ENCODE data around the gene OSBPL2. TPM values are rescaled to one million over a fixed set of nuclear protein-coding genes. Genes with fewer than 3 reads are reported as not detected.

OSBPL2 gene
- total RNA-seq, 4 donors from 2014 or later = 52.8 to 86.7 (median 64.2) TPM

DNA sequence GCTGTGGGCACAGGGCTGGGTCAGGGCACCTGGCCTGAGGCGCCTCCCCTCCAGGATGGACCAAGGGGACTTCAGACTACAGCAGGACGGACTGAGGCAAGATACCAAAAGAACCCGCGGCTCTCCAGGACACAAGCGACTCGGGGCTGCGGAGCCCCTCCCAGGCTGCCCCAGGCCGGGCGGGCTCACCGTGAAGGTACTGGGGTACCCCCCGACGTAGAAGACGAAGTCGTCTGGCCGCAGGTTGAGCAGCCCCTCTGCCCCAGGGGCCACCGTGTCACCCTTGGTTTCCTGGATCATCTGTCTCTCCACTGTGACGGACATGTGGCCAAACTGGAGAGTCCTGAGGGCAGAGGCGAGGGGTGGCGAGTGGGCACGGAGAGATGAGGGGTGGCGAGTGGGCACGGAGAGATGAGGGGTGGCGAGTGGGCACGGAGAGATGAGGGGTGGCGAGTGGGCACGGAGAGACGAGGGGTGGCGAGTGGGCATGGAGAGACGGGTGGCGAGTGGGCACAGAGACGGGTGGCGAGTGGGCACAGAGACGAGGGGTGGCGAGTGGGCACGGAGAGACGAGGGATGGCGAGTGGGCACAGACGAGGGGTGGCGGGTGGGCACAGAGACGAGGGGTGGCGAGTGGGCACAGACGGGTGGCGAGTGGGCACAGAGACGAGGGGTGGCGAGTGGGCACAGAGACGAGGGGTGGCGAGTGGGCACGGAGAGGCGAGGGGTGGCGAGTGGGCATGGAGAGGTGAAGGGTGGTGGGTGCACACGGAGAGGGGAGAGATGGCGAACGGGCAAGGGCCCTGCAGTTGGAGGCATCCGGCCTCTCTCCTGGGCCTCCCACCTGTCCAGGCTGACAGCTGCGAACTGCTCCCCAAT is 75.4 kb downstream of the OSBPL2 start:
- peaks cover 0 to 63% (median 0%) of the 10 kb centered on the region in 3 donors for H3K36me3 ChIP-seq
- TF ChIP-seq POLR2A (IDR thresholded peaks at IDR 0.05) = no peak
- TF ChIP-seq, protein P1, sequence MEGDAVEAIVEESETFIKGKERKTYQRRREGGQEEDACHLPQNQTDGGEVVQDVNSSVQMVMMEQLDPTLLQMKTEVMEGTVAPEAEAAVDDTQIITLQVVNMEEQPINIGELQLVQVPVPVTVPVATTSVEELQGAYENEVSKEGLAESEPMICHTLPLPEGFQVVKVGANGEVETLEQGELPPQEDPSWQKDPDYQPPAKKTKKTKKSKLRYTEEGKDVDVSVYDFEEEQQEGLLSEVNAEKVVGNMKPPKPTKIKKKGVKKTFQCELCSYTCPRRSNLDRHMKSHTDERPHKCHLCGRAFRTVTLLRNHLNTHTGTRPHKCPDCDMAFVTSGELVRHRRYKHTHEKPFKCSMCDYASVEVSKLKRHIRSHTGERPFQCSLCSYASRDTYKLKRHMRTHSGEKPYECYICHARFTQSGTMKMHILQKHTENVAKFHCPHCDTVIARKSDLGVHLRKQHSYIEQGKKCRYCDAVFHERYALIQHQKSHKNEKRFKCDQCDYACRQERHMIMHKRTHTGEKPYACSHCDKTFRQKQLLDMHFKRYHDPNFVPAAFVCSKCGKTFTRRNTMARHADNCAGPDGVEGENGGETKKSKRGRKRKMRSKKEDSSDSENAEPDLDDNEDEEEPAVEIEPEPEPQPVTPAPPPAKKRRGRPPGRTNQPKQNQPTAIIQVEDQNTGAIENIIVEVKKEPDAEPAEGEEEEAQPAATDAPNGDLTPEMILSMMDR (IDR thresholded peaks at IDR 0.05) = no peak
- H3K27ac ChIP-seq = no peak overlapping the region
- no peak overlapping the region for H3K4me3 ChIP-seq
- no peaks in the 10 kb centered on the region for H3K27me3 ChIP-seq
- H3K9me3 ChIP-seq = no peaks in the 10 kb centered on the region
- no peak for DNase-seq
- H3K4me1 ChIP-seq = no peaks in the 10 kb centered on the region

DNA sequence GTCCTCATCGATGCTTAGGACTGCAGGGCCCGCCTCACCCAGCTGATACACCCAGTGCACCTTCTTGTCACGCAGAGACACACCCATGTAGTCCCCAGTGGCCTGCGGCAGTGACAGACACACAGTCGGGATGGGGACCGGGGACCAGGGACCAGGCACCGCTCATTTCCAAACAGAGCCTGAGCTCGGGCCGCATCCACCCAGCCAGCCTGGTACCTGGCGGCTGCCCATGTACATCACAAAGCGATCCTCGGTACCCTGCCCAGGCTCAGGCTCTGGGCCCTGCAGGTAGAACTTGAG is 76.0 kb downstream of the OSBPL2 start:
- TF ChIP-seq POLR2A (IDR thresholded peaks at IDR 0.05) = no peak
- TF ChIP-seq, protein P1 (IDR thresholded peaks at IDR 0.05) = no peak
- H3K4me1 ChIP-seq = no peaks in the 10 kb centered on the region
- H3K9me3 ChIP-seq = no peaks in the 10 kb centered on the region
- H3K27me3 ChIP-seq = no peaks in the 10 kb centered on the region
- no peak for DNase-seq
- peaks cover 0 to 57% (median 0%) of the 10 kb centered on the region in 3 donors for H3K36me3 ChIP-seq
- H3K4me3 ChIP-seq = no peak overlapping the region
- no peak overlapping the region for H3K27ac ChIP-seq

GRCh38 chr20:62314711-62315302 is 76.5 kb downstream of the OSBPL2 start:
- no peaks in the 10 kb centered on the region for H3K4me1 ChIP-seq
- TF ChIP-seq POLR2A (IDR thresholded peaks at IDR 0.05) = no peak
- TF ChIP-seq, protein P1 (IDR thresholded peaks at IDR 0.05) = no peak
- H3K27me3 ChIP-seq = no peaks in the 10 kb centered on the region
- peaks cover 0 to 56% (median 0%) of the 10 kb centered on the region in 3 donors for H3K36me3 ChIP-seq
- DNase-seq = no peak
- no peak overlapping the region for H3K4me3 ChIP-seq
- H3K9me3 ChIP-seq = no peaks in the 10 kb centered on the region
- no peak overlapping the region for H3K27ac ChIP-seq

DNA sequence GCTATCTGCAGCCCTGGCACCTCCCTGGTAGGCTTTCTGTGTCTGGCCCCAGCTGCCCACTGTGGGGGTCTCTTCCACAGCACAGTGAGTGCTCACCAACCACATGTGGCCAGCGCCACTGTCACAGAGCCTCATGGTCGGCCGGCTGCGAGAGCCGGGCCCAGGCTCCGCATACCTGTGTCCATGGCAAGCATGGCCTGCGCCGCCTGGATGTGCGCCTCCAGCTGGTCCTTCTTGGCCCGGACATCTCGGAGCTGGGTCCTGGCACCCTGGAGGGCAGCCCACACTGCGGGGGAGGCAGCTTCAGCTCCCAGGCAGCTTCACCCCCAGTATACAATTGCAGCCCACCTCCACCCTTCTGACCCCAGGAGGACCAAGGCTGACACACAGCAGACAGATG is 77.5 kb downstream of the OSBPL2 start:
- Histone ChIP-seq H3K4me3 (no peak overlapping the region), H3K4me1 (no peaks in the 10 kb centered on the region), H3K27me3 (no peaks in the 10 kb centered on the region), H3K36me3 (peaks cover 0 to 49% (median 0%) of the 10 kb centered on the region in 3 donors), H3K9me3 (no peaks in the 10 kb centered on the region), H3K27ac (no peak overlapping the region)
- no peak for TF ChIP-seq POLR2A (IDR thresholded peaks at IDR 0.05)
- TF ChIP-seq, protein P1 (IDR thresholded peaks at IDR 0.05) = no peak
- DNase-seq = no peak

- no peak overlapping the region for H3K4me3 ChIP-seq
- DNase-seq = no peak
- H3K36me3 ChIP-seq = peaks cover 0 to 42% (median 0%) of the 10 kb centered on the region in 3 donors
- H3K4me1 ChIP-seq = no peaks in the 10 kb centered on the region
- H3K27ac ChIP-seq = no peak overlapping the region
- no peaks in the 10 kb centered on the region for H3K9me3 ChIP-seq
- no peaks in the 10 kb centered on the region for H3K27me3 ChIP-seq
- TF ChIP-seq POLR2A (IDR thresholded peaks at IDR 0.05) = no peak
- TF ChIP-seq, protein P1 (IDR thresholded peaks at IDR 0.05) = no peak
Measured at GRCh38 chr20:62316331-62317166, 78.2 kb downstream of the OSBPL2 start.
